B cell (primary cell): ENCODE measurements around the gene ATF4.

ENCODE experiments used
- CTCF ChIP-seq: fragments of 200-600 bp; IDR thresholded peaks from one replicate; pipeline ENCODE4 v1.8.0; 2022; ENCODE audit warnings: antibody characterized with exemption, mild to moderate bottlenecking
- EZH2 ChIP-seq: IDR thresholded peaks from 2 replicates; pipeline ENCODE4 v1.6.1; 2012; ENCODE audit warnings: borderline replicate concordance, low read depth, mild to moderate bottlenecking, moderate library complexity, low read length; ENCODE audit not compliant: insufficient read depth, poor library complexity, severe bottlenecking

- no peak for TF ChIP-seq CTCF
- TF ChIP-seq EZH2: no peak
Observed at GRCh38 chr22:39498368-39498767, 22.0 kb upstream of the ATF4 start.
